HepG2 (cell line): Measurements from ENCODE around the gene ZNF526. TPM values are rescaled to one million over a fixed set of nuclear protein-coding genes. Genes with fewer than 3 reads are reported as not detected.

Source experiments
- DBP ChIP-seq: sonication (generic); formaldehyde crosslinking; IDR thresholded peaks from 2 replicates; pipeline ENCODE4 v1.4.0; 2020; ENCODE audit warnings: missing genetic modification reagents; ENCODE audit errors: not compliant biosample characterization
- GTF3A ChIP-seq: sonication (generic); formaldehyde crosslinking; conservative IDR thresholded peaks from 2 replicates; pipeline ENCODE4 v1.4.0; 2020; ENCODE audit warnings: mild to moderate bottlenecking, missing genetic modification reagents
- HNF1A ChIP-seq, 2 experiments: sonication (generic) in 1 of 2; formaldehyde crosslinking in 1 of 2; IDR thresholded peaks; 2 replicates each; pipeline versions ENCODE4 v1.4.0 to v1.6.1; 2016 to 2020; ENCODE audit warnings: borderline replicate concordance in 1 of 2, low read depth in 1 of 2, mild to moderate bottlenecking in 1 of 2, missing genetic modification reagents in 1 of 2
- KLF6 ChIP-seq: IDR thresholded peaks from 2 replicates; pipeline ENCODE4 v1.8.0; 2016; ENCODE audit warnings: missing biosample characterization, missing genetic modification reagents
- NCOA1 ChIP-seq: sonication (generic); formaldehyde crosslinking; IDR thresholded peaks from 2 replicates; pipeline ENCODE4 v1.9.0; 2021; ENCODE audit warnings: missing genetic modification reagents
- POLR2A ChIP-seq, 2 experiments: IDR thresholded peaks; 2 replicates each; pipeline ENCODE4 v1.6.1; 2011; ENCODE audit warnings: low read depth in 2 of 2, low read length in 2 of 2, mild to moderate bottlenecking in 1 of 2, moderate library complexity in 1 of 2; ENCODE audit not compliant: insufficient read depth in 1 of 2
- TGIF2 ChIP-seq: IDR thresholded peaks from 2 replicates; pipeline ENCODE4 v1.6.1; 2016; ENCODE audit warnings: control low read depth, missing compliant biosample characterization
- ZBTB40 ChIP-seq, 2 experiments: fragments of 450-650 bp in 1 of 2; sonication (generic) in 1 of 2; formaldehyde crosslinking in 1 of 2; IDR thresholded peaks; 2 replicates each; pipeline versions ENCODE4 v1.6.1 to v1.8.0; 2016 to 2022; ENCODE audit warnings: antibody characterized with exemption in 1 of 2, mild to moderate bottlenecking in 1 of 2, missing genetic modification reagents in 1 of 2
- ZFY ChIP-seq: sonication (generic); formaldehyde crosslinking; IDR thresholded peaks from 2 replicates; pipeline ENCODE4 v1.4.0; 2020; ENCODE audit warnings: missing genetic modification reagents
- ZNF292 ChIP-seq: sonication (generic); formaldehyde crosslinking; IDR thresholded peaks from 2 replicates; pipeline ENCODE4 v1.8.1; 2022; ENCODE audit warnings: mild to moderate bottlenecking, low read depth, missing genetic modification reagents, borderline replicate concordance
- ZNF770 ChIP-seq: sonication (generic); formaldehyde crosslinking; IDR thresholded peaks from 2 replicates; pipeline ENCODE4 v1.5.0; 2020; ENCODE audit warnings: mild to moderate bottlenecking, missing genetic modification reagents
- polyA plus RNA-seq, 8 experiments: library from polyadenylated mRNA; depleted of rRNA in 3 of 8; stranded (reverse) in 7 of 8; unstranded in 1 of 8; fragments of >200 nt; fragmentation: Illumina TruSeq in 4 of 8; extraction: Trizol in 4 of 8; gene quantifications; 2 replicates each; pipeline versions ENCODE4 v1.2.1 to v1.2.3, GENCODE V29; 2011 to 2016; ENCODE audit warnings: low read depth in 4 of 8, missing spikeins in 1 of 8, mixed read lengths in 1 of 8; ENCODE audit not compliant: insufficient read depth in 1 of 8
- total RNA-seq, 5 experiments: library from RNA; depleted of rRNA; stranded (reverse); fragments of >200 nt; fragmentation: Illumina TruSeq; extraction: Trizol; gene quantifications; 2 replicates each; pipeline ENCODE4 v1.2.3, GENCODE V29; 2016; ENCODE audit warnings: low read depth in 1 of 5

Gene ZNF526
- total and polyA plus RNA-seq, 2 of the 13 experiments (the other 11 are each of a cell fraction or from before 2014, with no cell fraction given): 3.3 to 8.4 TPM

- TF ChIP-seq ZBTB40 (IDR thresholded peaks at IDR 0.05) (no peak), ZBTB40 (CRISPR knock-in tag; IDR thresholded peaks at IDR 0.05) (no peak), KLF6 (CRISPR knock-in tag) (no peak), HNF1A (IDR thresholded peaks at IDR 0.05; ENCODE audit: low read depth) (no peak), HNF1A (CRISPR knock-in tag; IDR thresholded peaks at IDR 0.05; ENCODE audit: borderline replicate concordance) (no peak; the same call in 1 of the 2 replicates), TGIF2 (CRISPR knock-in tag) (no peak), ZFY (CRISPR knock-in tag) (no peak; the same call in 1 of the 2 replicates), NCOA1 (CRISPR knock-in tag) (no peak), DBP (CRISPR knock-in tag) (no peak), GTF3A (no peak), ZNF292 (no peak), ZNF770 (CRISPR knock-in tag) (no peak), POLR2A (IDR thresholded peaks at IDR 0.05; ENCODE audit: insufficient read depth in 1 of 2, low read depth in 2 of 2, low read length in 2 of 2) (no peak)
These were observed 3.2 kb upstream of the ZNF526 start (continued) for GRCh38 chr19:42216653-42217519.
